NCI-H2196 (cell line): ENCODE results near the gene ANKRD55.
"Not testable (repeated sequence)": the region's sequence is repeated elsewhere in the genome, so short reads cannot be mapped to it uniquely, and the experiment has no call there.

Experiments
- DNase-seq: peaks from one replicate; lab custom pipeline; 2025; ENCODE audit not compliant: unreplicated experiment; lab: John Stamatoyannopoulos, UW

ANKRD55 gene

DNA sequence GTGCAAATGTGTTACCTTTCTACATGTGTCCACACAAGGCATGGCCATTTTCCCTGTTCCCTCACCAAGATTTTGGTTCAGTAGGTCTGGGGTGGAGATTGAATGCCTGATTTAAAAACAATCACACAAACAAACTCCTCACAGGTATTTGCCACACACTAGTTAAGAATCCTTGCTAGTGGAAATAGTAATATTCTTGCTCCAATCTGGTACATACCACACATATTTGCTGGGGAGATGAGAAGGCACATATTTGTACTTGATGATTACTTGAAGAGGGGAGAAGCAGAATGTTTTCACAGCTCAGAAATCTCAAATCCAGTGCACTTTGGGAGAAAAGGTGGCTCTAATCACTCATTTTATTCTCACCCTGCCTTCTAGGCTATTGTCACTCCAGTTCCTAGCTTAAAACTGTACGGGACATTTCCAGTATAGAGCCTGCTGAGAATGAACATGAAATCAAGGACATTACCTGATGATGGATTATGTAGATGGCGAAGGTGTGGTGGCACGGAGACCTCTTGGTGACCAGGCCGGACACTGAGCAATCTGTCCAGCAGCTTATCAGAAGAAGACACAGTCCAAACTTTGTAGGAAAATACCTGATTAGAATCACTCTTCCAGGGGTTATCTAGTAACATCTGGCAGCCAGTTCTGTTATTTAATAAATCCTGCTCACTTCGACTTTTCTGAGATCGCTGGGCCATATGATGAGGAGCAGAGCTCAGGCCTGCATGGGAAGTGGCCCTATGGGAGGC, 122.3 kb downstream of the ANKRD55 start:
- no peak for DNase-seq

DNA sequence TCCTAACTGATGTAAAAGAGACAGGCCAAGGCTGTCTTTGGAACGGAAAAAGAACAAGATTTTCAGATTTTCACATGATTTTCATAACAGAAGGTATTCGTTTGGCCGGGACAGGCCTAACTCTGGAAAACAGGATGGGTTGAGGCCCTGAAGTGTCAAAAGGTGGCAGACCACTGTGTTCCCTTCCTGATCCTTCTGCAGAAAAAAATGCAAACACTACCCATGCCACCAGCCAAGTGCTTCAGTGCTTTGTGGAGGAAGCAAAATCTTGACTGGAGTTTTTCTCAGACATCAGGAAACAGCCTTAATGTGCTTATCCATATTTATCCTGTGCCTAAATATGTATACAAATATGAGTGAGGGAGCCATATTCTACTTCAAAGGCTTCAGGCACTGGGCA, 124.9 kb downstream of the ANKRD55 start:
- no peak for DNase-seq

DNA sequence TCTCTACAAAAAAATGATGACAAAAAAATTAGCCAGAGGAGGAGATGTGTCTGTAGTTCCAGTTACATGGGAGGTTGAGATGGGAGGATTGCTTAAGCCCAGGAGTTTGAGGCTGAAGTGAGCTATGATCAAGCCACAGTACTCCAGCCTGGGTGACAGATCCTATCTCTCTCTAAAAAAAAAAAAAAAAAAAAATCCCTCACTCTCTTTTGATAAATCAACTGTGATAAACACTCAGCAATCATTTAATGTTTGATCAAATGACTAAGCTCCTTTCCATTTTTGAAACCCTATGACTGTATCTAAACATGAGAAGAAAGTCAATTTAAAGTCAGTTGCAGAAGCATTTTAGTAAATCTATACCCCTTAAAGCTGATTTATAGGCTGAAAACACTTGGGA, 126.3 kb downstream of the ANKRD55 start:
- DNase-seq: no peak

DNA sequence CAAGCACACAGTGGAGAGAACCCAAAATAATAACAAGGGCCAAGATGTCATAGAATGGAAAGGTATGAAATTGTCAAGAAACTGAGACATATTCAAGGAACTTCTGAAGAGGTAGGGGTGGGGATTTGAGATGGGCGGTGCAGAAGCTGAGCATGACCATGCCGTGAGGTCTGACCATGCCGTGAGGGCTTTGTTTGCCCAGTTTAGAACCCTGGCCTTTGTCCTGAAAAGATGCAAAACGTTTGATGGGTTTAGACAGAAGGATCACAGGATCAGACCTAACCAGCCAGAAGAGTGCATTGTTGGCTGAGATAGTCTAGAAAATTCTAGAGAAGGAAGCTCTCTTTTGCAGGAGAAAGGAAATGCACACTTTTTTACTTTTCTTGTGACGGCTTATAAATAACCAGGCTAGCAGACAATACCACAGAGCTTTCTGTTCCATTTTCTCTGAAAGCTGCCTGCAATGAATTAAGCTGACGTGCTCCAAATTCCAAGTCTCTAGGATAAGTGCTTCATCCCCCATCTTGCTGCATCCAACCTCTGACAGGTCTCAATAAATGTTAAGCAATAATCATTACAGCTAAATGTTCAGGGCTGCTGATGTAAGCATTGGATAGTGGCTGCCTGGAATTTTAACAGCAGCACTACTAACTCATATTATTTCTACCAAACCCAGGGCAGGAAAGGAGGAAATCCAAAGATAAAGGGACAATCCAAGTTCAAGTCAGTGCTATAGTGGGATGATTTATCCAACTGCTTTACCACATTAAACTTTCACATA, 127.4 kb downstream of the ANKRD55 start:
- no peak for DNase-seq

DNA sequence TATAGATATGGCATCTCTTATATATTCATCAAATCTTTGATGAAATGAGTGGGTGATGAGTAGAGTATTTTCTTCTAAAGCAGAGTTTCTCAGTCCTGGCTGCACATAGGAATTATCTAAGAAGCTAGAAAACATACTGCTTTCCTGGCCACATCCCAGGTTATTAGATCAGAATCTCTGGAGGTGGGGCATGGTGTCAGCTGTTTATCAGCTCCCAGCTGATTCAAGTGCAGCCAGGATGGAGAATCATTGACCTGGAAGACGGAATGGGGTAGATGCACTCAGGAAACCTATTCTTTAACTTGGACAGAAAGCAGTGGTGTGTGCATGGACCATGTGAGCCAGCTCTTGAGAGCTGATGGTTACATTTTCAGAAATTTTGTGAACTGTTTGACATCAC, 130.2 kb downstream of the ANKRD55 start:
- DNase-seq: no peak

DNA sequence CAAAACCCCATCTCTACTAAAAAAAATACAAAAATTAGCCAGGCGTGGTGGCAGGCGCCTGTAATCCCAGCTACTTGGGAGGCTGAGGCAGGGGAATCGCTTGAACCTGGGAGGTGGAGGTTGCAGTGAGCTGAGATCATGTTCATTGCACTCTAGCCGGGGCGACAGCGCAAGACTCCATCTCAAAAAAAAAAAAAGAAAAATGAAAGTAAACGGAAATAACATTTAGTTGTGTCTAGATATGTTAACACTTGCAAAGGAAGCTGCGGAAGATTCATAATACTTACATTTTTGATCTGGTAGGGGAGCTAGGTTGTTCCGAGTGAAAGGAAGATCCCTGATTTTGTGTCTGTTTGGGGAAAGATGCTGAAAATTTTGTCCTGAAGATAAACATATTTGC, 130.9 kb downstream of the ANKRD55 start:
- DNase-seq: not testable (repeated sequence)

DNA sequence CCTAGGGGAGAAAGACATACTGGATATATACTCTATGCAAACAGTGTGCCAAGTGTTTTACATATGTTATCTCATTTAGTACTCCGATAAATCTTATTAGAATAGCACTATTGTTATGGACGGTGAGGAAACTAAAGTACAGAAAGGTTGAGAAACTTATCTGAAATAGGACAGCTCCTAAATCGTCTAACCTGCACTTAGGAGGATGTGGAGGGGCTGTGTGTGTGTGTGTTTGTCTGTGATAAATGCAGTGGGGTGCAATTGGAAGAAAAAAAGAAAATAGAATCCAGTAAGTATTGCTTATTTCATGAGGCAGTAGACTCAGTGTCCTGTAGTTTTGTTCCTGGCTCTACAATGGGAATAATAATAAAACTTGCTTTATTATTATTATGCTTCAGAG, 131.9 kb downstream of the ANKRD55 start:
- no peak for DNase-seq

DNA sequence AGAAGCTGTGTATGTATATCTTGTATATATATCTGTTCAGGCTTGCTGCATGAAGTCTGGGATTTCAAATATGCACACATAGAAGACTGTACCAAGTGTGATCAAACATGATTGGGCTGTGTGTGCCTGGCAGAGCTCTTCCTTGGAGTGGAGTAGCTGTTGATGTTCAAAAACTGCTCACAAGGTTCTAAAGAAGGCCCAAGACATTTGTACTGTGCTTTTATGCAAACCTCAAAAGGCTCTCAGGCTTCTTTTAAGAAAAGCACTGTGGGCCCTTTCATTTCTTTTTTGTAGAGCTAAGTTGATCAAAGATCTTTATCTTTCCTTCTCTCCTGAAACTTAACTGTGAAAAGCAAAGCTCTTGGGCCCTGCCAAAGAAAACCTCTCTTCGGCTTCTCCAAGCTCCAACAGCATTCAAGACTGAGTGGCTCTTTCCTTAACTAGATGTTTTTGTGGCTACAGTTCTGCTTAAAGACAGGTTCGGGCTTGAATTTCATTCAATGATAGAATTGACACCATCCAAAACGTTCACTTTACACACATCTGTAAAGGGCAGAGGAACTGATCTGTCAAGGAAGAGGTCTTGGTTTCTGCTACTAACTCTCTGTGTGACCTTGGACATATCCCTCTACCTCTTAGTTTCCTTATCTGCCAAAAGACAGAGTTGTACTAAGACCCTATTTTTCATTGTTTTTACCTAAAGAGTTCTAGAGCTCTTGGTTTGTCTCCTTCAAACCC, 132.5 kb downstream of the ANKRD55 start:
- no peak for DNase-seq

DNA sequence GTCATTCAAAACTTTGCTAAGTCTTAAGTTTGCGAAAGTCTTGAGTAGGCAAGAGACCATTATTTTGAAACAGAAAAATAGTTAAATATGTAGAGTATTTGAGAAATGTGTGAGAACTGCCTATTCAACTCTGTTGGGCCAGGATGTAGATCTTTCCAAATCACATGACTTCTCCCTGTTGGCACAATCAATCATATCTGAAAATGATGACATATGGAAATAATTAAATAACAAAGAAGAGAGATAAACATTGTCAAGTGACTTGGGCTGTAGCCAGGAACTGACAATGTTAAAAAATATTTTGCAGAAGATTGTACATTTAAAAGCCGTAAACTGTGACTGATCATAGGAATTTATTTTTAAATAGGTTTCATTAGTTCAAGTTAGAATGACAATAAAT, 133.8 kb downstream of the ANKRD55 start:
- DNase-seq: no peak

DNA sequence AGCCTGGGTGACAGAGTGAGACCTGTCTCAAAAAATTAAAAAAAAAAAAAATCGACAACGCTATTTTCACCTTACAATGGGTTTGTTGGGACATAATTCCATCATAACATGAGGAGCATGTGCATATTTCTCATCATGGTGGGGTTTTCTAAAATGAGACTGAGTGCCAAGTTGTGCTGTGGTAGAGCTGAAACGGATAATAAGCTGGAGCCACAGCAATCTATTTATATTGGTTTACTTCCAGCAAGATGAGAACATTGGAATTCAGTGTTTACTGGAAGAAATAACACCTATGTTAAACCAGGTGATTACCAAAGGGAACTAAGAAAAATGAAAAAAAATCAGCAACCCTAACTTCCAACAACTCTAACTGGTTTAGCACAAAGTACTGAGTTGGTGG, 136.1 kb downstream of the ANKRD55 start:
- DNase-seq: no peak

DNA sequence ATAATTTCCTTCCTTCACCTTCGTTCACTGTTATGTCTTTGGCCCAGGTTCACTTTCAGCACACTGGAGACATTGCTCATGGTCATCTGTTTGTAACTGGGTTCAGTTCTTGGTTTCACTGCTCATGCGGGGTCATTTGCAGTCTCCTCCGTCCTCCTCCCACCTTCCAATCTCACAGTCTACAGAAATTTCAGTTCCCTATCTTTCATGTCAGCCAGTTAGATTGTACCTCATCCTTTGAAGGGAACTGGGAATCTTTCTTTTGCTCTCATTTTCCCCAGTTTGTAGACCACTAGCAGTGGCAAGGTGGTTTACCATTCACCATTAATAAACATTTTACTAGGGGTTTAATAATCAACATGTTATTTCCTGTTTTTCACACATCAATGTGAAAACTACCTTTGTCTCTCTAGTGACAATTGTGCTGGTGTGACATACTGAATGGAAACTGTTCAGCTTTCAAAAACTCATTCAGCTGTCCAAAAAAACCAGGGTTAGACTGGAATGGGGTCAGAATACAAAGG, 137.5 kb downstream of the ANKRD55 start:
- DNase-seq: no peak

DNA sequence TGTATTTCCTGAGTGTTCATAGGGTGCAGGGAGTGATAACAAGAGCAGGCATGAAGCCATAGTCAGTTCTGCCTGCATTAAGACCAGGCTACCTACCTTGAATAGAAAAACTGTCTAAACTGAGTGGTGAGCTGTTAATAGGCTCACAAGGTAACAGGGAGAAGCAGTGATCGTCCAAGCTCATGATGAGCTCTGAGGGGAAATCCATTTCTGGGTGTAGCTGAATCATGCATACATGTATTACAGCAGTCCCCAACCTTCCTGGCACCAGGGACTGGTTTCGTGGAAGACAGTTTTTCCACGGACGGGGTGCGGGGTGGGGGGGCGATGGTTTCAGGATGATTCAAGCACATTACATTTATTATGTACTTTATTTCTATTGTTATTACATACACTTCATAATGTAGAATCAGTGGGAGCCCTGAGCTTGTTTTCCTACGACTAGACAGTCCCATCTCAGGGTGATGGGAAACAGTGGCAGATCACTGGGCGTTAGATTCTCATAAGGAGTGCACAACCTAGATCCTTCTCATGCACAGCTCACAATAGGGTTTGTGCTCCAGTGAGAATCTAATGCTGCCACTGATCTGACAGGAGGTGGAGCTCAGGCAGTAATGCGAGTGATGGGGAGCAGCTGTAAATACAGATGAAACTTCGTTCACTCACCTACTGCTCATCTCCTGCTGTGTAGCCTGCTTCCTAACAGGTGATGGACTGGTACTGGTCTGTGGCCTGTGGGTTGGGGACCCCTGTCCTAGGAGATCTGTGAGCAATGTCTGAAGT, 138.4 kb downstream of the ANKRD55 start:
- DNase-seq: no peak

DNA sequence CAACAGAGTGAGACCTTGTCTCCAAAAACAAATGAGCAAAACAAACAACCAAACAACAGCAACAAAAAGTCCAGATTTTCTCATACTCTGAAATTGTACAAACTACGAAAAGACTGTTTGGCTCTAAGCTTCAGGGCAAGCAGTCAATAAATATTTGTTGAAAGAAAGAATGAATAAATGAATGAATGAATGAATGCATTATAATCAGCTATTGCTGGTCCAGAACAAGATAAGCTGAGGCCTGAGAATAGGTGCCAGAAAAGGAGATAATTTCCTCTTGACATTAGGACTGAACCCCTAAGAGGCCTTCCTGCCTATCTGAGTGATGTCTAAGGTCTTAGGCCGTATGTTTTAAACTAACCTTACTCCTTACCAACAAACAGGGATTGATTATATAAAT, 139.2 kb downstream of the ANKRD55 start:
- DNase-seq: no peak

DNA sequence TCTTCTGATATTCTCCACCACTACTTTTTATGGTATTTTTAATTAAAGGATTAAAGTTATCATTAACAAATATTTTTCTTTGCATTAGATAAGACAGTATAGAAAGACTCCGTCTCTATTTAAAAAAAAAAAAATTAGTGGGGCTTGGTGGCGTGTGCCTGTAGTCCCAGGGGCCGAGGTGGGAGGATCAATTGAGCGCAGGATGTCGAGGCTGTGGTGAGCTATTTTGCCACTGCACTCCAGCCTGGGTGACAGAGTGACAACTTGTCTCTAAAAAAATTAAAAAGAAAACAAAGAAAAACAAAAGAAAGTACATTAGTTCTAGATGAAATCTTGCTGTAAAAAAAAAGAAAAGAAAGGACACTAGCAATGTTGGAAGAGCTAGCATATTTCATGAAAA, 141.0 kb downstream of the ANKRD55 start:
- no peak for DNase-seq

DNA sequence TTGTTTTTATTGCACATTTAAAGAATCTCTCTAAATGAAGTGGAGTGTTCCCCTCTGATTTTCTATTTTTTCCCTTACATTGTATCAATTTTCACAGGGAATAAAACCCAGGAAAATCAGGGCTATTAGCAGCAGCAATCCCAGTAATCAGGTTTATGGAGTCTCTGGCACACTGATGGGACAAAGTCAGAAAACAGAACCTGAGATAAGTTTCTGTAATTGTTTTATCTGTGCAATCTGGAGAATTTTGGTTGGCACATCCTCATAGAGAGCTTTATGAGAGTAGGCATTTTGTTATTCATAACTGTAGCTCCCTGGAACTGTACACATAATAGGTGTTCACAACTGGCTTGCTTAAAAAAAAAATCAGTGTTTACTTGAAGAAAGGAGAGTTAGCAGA, 141.5 kb downstream of the ANKRD55 start:
- DNase-seq: no peak

DNA sequence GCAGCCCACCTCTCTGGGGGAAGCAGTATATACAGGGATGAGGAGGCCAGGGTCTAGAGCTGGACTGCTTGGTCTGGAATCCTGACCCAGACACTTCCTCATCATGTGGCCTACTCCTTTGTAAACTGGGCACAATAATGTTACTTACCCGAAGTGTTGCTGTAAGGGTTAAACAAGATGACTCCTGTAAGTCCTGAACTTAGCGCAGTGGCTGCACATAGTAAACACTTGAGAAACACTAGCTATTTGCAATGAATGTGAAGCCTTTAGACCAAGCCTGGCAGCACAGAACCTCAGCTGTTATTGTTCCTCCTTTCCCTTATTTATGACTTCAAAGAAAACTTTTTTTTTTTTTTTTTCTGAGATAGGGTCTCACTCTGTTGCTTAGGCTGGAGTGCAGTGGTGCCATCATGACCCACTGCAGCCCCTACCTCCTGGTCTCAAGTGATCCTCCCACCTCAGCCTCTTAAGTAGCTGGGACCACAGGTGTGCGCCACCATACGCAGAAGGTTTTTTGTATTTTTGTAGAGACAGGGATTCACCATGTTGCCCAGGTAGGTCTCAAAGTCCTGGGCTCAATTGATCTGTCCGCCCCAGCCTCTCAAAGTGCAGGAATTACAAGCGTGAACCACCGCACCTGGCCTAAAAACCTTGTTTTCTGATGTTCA, 142.2 kb downstream of the ANKRD55 start:
- no peak for DNase-seq

DNA sequence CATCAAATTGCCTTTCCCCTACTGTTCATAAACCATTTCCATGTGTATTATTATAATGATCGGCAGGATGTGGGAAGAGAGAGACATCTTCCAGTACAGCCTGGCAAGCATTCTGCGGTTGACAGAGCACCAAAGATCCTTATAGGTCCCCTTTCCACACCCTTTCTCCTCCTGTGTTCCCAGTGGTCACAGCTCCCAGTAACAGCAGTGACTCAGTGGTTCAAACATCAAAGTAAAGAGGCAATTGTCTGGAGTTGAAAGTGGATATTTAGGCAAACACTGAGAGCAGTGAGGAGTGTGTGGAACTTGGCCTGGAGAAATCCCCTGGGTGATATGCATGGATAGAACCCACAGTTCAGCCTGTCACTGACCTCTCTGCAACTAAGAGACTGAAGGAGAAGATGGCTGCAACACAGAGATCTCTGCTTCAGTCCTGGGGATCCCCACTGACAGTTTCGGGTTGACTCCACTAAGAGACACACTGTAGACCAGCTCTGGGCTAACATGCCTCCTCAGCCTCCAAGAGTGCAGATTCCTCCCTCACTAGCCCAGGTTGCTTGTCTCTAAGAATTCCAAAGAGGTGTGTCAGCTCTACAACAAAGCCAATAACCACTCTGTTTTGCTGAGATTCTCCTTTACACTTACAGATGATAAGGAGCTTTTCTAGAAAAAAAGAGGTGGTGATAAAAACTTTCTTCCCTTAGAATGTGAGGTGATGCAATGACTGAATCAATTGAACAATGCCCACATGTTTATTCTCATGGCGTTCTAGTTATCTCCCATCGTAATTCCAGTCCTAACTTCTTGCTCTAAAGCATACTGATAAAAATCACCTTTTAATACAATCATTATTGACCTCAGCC, 143.9 kb downstream of the ANKRD55 start:
- DNase-seq: no peak

DNA sequence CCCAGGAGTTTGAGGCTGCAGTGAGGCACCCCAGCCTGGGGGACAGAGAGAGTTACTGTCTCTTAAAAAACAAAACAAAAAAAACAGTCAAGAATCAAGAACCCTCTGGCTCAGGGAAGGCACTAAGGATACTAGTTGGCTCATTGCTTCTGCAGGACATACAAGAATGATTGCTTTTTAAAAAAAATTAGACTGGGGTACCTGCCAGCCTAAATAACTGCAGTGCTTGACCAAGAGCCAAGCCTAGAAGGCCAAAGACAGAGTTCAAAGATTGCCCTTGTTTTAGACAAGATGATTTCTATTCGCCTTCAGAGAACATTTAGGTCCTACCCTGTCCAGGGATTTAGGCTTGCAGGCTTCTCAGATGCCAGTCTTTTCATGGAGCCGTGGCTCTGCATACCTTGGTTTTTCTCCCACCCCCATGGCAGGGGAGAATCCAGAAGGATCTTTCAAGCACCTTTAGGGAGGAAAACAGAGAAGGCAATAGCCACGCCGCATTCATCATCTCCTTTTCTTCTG, 144.6 kb downstream of the ANKRD55 start:
- no peak for DNase-seq

DNA sequence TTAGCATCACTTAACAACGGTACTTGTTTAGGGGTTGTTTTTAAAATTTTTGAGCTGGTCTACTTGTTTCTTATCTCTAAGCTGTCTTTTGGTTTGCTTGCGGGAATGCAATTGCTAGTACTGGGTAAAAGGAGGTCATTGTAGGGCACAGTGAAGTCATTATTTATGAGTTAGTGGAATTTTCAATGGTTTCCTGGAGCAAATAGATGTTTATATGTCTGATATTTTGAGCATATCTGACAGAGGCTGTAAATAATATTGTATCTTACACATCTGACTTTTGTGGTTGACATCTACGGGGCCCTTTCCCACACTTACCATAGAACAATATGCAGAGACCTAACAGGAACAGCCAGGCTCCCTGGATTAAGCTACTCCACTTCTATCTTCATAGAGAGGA, 147.9 kb downstream of the ANKRD55 start:
- DNase-seq: no peak
